Activated naive CD4-positive, alpha-beta T cell treated with anti-CD3 and anti-CD28 coated beads, Interleukin-2, amount 50 U/mL, for 24 hours (primary cell): ENCODE data around the gene WASF1.
"Not testable (repeated sequence)": the region's sequence is repeated elsewhere in the genome, so short reads cannot be mapped to it uniquely, and the experiment has no call there.

Source experiments
- H3K27ac Mint-ChIP-seq: one replicate; pipeline ENCODE4 v1.8.0; 2021; ENCODE audit warnings: mild to moderate bottlenecking, mixed read lengths
- H3K27me3 Mint-ChIP-seq: one replicate; pipeline ENCODE4 v1.8.0; 2021; ENCODE audit warnings: mixed read lengths
- H3K36me3 Mint-ChIP-seq: one replicate; pipeline ENCODE4 v1.8.0; 2021; ENCODE audit warnings: mixed read lengths
- H3K4me1 Mint-ChIP-seq: one replicate; pipeline ENCODE4 v1.8.0; 2021; ENCODE audit warnings: mixed read lengths
- H3K4me3 Mint-ChIP-seq: one replicate; pipeline ENCODE4 v1.8.0; 2021; ENCODE audit warnings: mild to moderate bottlenecking, mixed read lengths
- H3K9me3 Mint-ChIP-seq: one replicate; pipeline ENCODE4 v1.8.0; 2021; ENCODE audit warnings: mixed read lengths

The WASF1 gene

DNA sequence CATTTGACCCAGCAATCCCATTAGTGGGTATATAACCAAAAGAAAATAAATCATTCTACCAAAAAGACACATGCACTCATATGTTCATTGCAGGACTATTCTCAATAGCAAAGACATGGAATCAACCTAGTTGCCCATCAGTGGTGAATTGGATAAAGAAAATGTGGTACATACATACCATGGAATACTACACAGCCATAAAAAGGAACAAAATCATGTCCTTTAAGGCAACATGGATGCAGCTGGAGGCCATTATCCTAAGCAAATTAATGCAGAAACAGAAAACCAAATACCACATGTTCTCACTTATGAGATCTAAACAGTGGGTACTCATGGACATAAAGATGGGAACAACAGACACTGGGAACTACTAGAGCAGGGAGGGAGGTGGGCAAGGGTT lies 106.0 kb downstream of the WASF1 start:
- not testable (repeated sequence) for H3K4me3 Mint-ChIP-seq, H3K27ac Mint-ChIP-seq, H3K27me3 Mint-ChIP-seq, H3K9me3 Mint-ChIP-seq, H3K36me3 Mint-ChIP-seq, H3K4me1 Mint-ChIP-seq

DNA sequence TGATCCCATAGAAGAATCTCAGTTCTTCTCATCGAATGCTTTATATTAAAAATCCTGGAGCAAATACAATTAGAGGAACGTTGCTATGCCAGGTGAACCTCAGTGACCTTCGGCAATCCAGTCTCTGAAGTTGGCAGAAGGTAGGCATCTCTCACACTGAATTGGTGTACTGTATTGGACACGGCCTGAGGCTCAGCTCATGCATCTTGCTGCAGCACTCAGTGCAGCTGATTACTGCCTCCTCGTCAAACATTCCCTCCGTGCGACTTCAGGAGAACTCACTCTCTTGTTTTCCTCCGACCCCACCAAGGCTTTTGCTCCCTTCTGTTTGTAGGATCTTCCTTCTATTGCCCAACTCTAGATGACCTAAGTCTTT lies 110.9 kb downstream of the WASF1 start:
- no peaks in the 10 kb centered on the region for H3K4me1 Mint-ChIP-seq
- peaks cover 17% of the 10 kb centered on the region for H3K27me3 Mint-ChIP-seq
- no peak overlapping the region for H3K4me3 Mint-ChIP-seq
- H3K9me3 Mint-ChIP-seq: no peaks in the 10 kb centered on the region
- no peak overlapping the region for H3K27ac Mint-ChIP-seq
- H3K36me3 Mint-ChIP-seq: no peaks in the 10 kb centered on the region

- Mint-ChIP-seq H3K27ac (peak overlapping the region; percentile 14), H3K36me3 (no peaks in the 10 kb centered on the region), H3K4me3 (no peak overlapping the region), H3K4me1 (no peaks in the 10 kb centered on the region), H3K9me3 (no peaks in the 10 kb centered on the region), H3K27me3 (peaks cover 17% of the 10 kb centered on the region)
Observed at GRCh38 chr6:110067837-110068591, 111.5 kb downstream of the WASF1 start.

DNA sequence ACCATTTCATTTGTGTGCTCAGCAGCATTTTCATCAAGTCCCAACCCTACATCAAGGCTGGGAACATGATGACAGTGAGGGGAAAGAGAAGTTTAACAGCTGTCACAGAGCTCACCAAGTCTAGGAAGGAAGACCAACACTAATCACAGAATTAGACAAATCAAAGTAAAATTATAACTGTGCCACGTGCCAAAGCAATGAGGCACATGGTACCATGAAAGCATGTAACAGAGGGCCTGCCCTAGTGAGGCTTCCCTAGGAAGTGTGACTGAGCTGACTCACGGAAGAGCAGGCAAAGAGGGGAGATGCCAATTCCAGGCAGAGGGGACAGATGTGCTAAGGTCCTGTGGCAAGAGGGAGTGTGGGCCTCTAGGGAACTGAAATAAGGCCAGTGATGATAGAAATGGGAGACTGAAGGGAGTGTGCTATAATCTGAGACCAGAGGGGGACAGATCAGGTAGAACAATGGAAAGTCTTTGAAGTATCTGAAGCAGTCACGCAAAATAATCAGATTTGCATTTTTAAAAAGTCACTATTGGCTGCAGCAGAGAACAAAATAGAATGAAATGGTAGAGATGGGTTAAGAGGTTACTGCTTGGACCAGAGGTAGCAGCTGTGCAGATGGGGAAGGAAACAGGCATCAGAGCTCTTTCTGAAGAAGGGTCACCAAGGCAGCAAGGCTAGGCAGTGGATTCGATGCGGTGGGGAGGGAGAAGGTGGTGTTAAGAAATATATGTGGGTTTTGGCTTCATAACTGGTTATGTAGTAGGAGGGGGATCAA lies 114.5 kb downstream of the WASF1 start:
- H3K9me3 Mint-ChIP-seq: no peaks in the 10 kb centered on the region
- no peaks in the 10 kb centered on the region for H3K4me1 Mint-ChIP-seq
- H3K36me3 Mint-ChIP-seq: no peaks in the 10 kb centered on the region
- H3K4me3 Mint-ChIP-seq: no peak overlapping the region
- H3K27ac Mint-ChIP-seq: no peak overlapping the region
- peaks cover 24% of the 10 kb centered on the region for H3K27me3 Mint-ChIP-seq

DNA sequence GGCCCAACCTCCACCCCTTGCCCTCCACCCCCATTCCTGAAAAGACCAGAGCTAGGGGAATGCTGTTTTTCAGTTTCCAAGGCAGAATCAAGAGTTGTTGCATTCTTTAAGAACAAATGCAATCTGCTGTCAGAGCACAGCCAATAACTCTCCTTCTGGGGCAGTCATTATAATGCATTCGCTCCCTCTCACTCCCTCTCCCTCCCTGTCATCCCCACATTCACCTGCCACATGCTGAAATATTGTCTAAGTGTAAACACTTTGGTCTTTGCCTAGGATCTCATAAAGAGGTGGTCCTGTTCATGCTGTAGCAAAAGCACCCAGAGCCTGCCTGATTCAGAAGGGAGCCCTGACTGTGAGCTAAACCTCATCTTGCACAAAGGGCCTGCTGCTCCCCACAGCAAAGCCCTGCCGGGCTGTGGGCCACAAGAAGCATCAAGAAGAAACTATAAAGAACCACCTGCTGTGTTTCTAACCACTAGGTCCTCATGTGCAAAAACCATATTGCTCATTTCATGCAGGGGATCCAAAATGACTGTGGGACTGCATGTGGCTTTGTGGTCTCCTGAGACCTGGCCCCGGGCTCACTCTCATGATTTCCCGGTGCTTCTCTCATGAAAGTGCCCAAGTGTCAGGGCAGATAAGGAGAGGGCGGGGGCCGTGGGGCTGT lies 115.7 kb downstream of the WASF1 start:
- Mint-ChIP-seq H3K27ac (no peak overlapping the region), H3K4me1 (no peaks in the 10 kb centered on the region), H3K9me3 (no peaks in the 10 kb centered on the region), H3K27me3 (peaks cover 22% of the 10 kb centered on the region), H3K36me3 (no peaks in the 10 kb centered on the region), H3K4me3 (no peak overlapping the region)

GRCh38 chr6:110055387-110055735 lies 124.1 kb downstream of the WASF1 start:
- no peak overlapping the region for H3K27ac Mint-ChIP-seq
- H3K4me3 Mint-ChIP-seq: no peak overlapping the region
- H3K27me3 Mint-ChIP-seq: peaks cover 3% of the 10 kb centered on the region
- H3K4me1 Mint-ChIP-seq: no peaks in the 10 kb centered on the region
- H3K9me3 Mint-ChIP-seq: no peaks in the 10 kb centered on the region
- H3K36me3 Mint-ChIP-seq: no peaks in the 10 kb centered on the region

DNA sequence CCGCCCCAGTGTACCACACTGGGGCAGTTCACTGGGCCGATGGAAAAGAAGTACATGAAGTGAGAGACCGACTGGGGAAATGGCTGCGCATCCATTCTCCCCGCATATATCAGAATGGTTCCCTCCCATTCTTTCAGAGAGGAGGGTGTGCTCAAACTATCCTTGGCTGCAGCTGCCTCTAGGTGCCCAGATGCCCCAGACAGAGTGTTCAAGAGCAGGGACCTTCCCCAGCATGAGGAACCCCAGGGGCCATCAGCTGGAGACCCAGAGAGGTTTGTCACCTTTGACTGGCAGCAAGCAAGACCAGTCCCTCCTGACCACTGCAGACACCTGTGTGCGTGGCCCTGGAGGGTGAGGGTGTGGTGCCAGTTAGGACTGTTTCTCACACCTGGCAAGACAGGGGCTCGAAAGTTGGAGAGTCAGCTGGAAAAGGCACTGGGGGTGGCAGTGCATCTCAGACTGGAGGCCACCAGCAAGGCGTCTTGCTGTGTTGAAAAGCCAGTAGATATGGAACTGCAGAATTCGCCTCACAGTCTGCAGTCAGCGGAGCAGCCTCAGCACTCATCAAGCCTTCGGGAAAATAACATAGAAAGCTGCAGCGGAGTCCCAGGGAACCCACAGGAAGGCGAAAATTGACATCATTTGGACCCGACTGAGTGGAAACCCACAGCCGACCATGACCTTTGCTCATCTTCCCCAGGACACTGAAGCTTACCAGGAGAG lies 124.6 kb downstream of the WASF1 start:
- H3K36me3 Mint-ChIP-seq: no peaks in the 10 kb centered on the region
- no peak overlapping the region for H3K27ac Mint-ChIP-seq
- no peaks in the 10 kb centered on the region for H3K27me3 Mint-ChIP-seq
- no peaks in the 10 kb centered on the region for H3K4me1 Mint-ChIP-seq
- no peaks in the 10 kb centered on the region for H3K9me3 Mint-ChIP-seq
- no peak overlapping the region for H3K4me3 Mint-ChIP-seq

DNA sequence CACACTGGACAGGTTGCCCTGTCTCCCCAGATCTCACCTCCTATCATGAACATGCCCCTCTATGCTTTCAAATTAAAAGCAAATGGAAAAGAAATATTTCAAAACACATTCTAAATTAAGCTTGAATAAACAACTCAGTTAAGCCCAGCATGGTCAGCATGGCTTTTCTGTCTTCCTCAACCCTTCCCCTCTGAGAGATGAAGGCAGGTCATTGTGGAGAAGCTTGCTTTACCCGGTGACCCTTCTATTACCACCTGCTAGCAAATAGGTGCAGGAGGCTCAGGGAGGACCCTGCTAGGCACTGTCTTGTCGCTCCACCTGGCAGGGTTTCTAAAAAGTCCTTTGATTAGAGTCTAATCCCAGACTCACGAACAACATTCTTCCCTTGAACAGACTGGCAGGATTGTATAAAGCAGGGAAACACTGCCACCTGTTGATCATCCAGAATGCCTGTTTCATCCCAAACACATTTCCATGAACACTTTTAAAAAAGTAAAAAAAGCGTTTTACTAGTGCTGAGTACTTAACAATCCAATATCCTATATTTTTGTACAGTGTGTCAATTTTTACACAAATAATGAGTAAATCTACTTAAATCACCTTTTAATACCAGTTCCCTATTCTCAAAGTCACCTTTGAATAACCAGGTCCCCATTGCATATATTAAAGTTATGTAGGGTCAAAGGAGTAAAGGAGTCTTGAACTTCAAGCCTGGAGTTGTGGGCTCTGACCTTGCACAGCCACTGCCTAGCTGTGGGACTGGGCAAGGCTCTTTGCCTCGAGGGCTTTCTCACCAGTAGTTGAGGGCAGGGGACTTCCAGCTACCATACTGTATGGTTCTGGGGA lies 125.9 kb downstream of the WASF1 start:
- Mint-ChIP-seq H3K27me3 (no peaks in the 10 kb centered on the region), H3K4me3 (no peak overlapping the region), H3K9me3 (no peaks in the 10 kb centered on the region), H3K36me3 (no peaks in the 10 kb centered on the region), H3K4me1 (no peaks in the 10 kb centered on the region), H3K27ac (no peak overlapping the region)

DNA sequence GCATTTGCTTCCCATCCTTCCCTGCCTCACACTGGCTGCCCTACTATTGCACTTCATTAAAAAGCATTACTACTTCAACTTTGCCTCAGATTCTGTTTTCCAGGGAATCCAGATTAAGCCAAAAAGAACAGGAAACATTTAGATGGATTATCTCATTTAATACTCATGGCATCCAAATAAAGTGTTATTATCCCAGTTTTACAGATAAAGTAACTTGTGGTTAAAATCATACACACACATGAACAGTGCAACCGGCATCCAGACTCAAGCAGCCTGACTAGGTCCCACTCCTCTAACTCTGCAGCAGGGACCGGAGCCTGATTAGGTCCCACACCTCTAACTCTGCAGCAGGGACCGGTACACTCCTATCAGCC lies 129.0 kb downstream of the WASF1 start:
- H3K36me3 Mint-ChIP-seq: no peaks in the 10 kb centered on the region
- H3K4me3 Mint-ChIP-seq: no peak overlapping the region
- H3K9me3 Mint-ChIP-seq: no peaks in the 10 kb centered on the region
- no peaks in the 10 kb centered on the region for H3K27me3 Mint-ChIP-seq
- no peaks in the 10 kb centered on the region for H3K4me1 Mint-ChIP-seq
- H3K27ac Mint-ChIP-seq: no peak overlapping the region
